ENCODE measurements around the gene SPTBN5. TPM values are rescaled to one million over a fixed set of nuclear protein-coding genes. Genes with fewer than 3 reads are reported as not detected.

Gene SPTBN5
- total RNA-seq, 1 donor from 2014 or later = 0.17 TPM

DNA sequence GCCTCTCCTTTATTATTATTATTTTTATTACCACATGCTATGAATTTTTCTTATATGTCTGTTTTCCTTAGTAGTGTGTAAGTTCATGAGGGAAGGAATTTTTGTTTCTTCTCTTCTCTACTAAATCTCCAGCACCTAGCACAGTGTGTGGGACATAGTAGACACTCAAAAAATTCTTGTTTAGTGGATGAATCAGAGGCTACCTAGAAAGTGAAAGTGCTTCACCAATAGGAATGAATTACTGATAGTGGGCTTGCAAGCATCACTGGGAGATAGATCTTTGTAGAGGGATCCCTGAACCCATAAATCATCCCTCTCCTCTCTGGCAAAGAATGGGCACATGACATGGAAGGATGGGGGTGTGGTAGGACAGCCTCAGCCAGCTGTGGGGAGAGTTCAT is 8.5 kb downstream of the SPTBN5 start:
- Histone ChIP-seq H3K27me3 (ENCODE audit: control insufficient read depth, insufficient read depth, low read length) (peaks cover 15% of the 10 kb centered on the region), H3K36me3 (ENCODE audit: control insufficient read depth, insufficient read depth, low read length) (no peaks in the 10 kb centered on the region), H3K4me3 (ENCODE audit: low read depth, low read length) (no peak overlapping the region)
- TF ChIP-seq, protein P1, sequence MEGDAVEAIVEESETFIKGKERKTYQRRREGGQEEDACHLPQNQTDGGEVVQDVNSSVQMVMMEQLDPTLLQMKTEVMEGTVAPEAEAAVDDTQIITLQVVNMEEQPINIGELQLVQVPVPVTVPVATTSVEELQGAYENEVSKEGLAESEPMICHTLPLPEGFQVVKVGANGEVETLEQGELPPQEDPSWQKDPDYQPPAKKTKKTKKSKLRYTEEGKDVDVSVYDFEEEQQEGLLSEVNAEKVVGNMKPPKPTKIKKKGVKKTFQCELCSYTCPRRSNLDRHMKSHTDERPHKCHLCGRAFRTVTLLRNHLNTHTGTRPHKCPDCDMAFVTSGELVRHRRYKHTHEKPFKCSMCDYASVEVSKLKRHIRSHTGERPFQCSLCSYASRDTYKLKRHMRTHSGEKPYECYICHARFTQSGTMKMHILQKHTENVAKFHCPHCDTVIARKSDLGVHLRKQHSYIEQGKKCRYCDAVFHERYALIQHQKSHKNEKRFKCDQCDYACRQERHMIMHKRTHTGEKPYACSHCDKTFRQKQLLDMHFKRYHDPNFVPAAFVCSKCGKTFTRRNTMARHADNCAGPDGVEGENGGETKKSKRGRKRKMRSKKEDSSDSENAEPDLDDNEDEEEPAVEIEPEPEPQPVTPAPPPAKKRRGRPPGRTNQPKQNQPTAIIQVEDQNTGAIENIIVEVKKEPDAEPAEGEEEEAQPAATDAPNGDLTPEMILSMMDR (IDR thresholded peaks at IDR 0.05; ENCODE audit: insufficient read depth, low read length, poor library complexity, severe bottlenecking) = no peak
- no peak for DNase-seq (ENCODE audit: low read depth)

DNA sequence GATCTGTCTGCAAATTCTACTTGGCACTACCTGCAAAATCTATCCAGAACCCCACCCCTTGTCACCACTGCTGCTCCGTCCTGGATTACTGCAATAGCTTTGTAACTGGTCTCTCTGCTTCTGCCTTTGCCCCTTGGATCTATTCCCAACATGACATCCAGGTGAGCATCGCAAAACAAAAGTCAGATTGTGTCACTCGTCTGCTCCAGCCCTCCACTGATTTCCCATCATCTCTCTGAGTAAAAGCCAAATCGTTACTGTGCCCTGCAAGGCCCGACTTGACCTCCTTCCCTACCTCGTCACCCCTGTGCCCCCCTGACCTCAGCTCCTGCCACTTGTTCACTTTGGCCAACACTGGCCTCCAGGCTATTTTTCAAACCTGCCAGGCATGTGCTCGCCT is 9.4 kb downstream of the SPTBN5 start:
- Histone ChIP-seq H3K4me3 (ENCODE audit: low read depth, low read length) (no peak overlapping the region), H3K36me3 (ENCODE audit: control insufficient read depth, insufficient read depth, low read length) (no peaks in the 10 kb centered on the region), H3K27me3 (ENCODE audit: control insufficient read depth, insufficient read depth, low read length) (peaks cover 16% of the 10 kb centered on the region)
- no peak for DNase-seq (ENCODE audit: low read depth)
- TF ChIP-seq, protein P1 (IDR thresholded peaks at IDR 0.05; ENCODE audit: insufficient read depth, low read length, poor library complexity, severe bottlenecking) = no peak

DNA sequence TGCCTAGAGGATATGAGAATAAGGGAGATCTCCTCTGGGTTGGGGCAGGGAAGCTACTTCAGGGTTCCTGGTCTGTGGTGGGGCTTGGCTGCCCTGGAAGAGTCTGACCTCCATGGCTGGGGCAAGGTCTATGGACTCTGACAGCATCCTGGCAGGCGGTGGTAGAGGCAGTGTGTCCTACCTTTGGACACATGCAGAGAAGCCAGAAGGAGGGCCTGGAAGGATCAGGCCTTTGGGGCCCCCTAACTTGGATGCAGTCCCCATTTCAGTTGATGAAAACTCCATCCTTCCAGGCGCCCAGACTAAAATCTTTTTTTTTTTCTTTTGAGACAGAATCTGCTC is 10.4 kb downstream of the SPTBN5 start:
- H3K36me3 ChIP-seq (ENCODE audit: control insufficient read depth, insufficient read depth, low read length) = no peaks in the 10 kb centered on the region
- H3K27me3 ChIP-seq (ENCODE audit: control insufficient read depth, insufficient read depth, low read length) = peaks cover 16% of the 10 kb centered on the region
- no peak for DNase-seq (ENCODE audit: low read depth)
- no peak overlapping the region for H3K4me3 ChIP-seq (ENCODE audit: low read depth, low read length)
- TF ChIP-seq, protein P1 (IDR thresholded peaks at IDR 0.05; ENCODE audit: insufficient read depth, low read length, poor library complexity, severe bottlenecking) = no peak

DNA sequence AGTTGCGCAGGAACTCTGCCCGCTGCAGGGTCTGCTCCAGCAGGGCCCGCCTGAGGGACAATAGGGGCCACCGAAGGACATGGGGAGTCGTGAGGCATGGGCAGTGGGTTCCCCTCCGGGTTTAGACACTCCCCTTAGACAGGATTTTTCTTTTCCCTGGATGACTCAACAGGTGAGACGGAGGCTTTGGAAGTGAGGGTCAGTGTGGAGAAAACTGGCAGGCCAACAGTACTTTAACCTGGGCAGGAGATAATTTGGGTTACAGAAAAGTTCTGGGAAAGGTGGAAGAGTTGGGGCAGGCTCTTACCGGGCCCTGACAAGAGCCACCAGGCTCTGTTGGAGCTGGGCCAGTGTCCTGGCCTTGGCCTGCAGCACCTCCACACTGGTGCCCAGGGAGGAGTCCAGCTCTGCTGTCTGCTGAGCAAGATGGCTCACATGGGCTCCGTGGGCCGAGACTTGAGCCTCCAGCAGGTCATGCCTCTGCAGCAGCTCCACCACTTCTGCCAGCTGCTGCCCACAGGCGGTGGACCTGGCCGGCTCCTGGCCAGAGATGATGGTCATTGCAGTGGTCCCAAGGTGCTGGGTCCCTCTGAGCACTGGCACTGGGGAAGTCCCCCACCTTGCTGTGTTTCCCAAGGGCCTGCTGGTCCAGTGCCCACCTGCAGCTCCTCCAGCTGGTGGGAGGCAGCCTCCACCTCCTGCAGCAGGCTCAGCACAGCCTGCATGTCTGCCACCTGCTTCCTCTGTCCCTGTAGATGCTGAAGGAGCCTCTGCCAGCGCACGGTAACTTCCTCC is 11.0 kb downstream of the SPTBN5 start:
- TF ChIP-seq, protein P1 (IDR thresholded peaks at IDR 0.05; ENCODE audit: insufficient read depth, low read length, poor library complexity, severe bottlenecking) = no peak
- no peak overlapping the region for H3K4me3 ChIP-seq (ENCODE audit: low read depth, low read length)
- no peaks in the 10 kb centered on the region for H3K36me3 ChIP-seq (ENCODE audit: control insufficient read depth, insufficient read depth, low read length)
- peaks cover 16% of the 10 kb centered on the region for H3K27me3 ChIP-seq (ENCODE audit: control insufficient read depth, insufficient read depth, low read length)
- DNase-seq (ENCODE audit: low read depth) = no peak

DNA sequence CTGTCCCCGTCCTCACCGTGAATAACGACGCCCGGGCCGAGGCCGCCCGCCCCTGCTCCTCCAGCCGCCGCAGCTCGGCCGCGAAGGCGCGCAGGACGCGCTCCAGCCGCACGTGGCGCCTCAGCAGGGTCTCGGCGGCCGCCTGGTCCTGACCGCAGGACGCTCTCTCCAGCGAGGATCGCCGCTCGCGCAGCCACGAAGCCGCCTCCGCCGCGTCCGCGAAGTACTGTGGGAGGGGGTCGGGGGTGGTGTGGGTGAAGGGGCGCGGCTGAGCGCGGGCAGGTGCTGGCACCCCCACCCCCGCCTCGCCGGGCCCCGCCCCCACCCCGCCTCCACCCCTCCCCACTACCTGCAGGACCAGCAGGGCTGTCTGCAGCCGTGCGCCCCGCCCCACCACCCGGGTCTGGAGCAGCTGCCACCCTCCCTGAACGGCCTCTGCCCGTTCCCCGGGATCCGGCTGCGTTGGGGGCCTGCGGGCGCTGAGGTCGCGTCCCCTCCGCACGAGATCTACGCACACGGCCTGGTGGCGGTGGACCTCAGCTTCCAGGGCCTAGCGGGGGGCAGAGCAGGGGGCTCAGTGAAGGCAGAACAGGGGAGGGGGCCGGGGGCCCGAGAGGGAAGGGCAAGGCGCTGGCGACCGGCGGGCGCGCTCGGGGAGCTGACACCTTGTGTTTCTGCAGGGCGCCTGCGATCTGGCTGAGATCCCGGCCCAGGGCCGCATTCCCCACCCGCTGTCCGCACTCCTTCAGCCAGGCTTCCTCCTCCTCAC is 11.7 kb downstream of the SPTBN5 start:
- H3K36me3 ChIP-seq (ENCODE audit: control insufficient read depth, insufficient read depth, low read length) = no peaks in the 10 kb centered on the region
- H3K4me3 ChIP-seq (ENCODE audit: low read depth, low read length) = peak overlapping the region; percentile 6
- peaks cover 16% of the 10 kb centered on the region for H3K27me3 ChIP-seq (ENCODE audit: control insufficient read depth, insufficient read depth, low read length)
- TF ChIP-seq, protein P1 (IDR thresholded peaks at IDR 0.05; ENCODE audit: insufficient read depth, low read length, poor library complexity, severe bottlenecking) = no peak
- DNase-seq (ENCODE audit: low read depth) = no peak
